ENCODE data around the gene SLC16A5.
A peak's percentile ranks its signal among the peaks of the same experiment; 100 is the strongest.
"Not testable (repeated sequence)": the region's sequence is repeated elsewhere in the genome, so short reads cannot be mapped to it uniquely, and the experiment has no call there.

The SLC16A5 gene

DNA sequence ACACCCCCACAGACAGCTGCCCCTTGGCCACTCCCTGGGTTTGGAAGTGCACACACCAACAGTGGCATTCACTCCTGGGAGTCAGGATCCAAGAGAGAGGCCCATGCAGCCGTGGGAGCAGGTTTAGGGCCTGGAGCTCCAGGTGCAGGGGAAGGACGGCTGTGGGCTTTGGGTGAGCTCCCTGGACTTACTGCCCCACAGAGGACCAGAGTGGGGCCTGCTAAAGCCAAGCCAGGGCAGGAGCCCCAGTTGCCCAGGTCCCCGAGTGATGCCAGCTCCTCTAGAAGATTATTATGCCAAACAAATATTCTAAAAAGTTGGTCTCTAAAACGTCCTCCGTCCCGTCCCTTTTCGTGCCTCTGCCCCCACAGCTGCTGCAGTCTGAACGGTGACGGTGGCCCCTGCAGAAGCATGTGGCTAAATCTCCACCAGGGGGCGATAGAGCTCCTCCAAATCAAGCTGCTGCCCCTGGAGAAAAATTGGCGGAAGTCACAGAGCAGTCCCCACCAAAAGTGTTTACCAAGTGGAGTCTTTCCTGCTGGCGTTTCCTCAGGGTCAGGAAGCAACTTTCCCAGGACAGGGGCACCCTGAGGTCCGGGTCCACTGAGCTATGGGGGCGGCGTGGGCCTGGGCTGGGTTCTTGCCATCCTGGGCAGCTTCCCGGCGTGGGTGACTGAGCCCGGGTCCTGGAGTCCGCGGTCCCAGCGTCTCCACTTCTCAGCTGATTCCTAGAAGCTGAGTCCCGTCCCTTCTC lies 26.2 kb downstream of the SLC16A5 start:
- peak; percentile 91 for DNase-seq

DNA sequence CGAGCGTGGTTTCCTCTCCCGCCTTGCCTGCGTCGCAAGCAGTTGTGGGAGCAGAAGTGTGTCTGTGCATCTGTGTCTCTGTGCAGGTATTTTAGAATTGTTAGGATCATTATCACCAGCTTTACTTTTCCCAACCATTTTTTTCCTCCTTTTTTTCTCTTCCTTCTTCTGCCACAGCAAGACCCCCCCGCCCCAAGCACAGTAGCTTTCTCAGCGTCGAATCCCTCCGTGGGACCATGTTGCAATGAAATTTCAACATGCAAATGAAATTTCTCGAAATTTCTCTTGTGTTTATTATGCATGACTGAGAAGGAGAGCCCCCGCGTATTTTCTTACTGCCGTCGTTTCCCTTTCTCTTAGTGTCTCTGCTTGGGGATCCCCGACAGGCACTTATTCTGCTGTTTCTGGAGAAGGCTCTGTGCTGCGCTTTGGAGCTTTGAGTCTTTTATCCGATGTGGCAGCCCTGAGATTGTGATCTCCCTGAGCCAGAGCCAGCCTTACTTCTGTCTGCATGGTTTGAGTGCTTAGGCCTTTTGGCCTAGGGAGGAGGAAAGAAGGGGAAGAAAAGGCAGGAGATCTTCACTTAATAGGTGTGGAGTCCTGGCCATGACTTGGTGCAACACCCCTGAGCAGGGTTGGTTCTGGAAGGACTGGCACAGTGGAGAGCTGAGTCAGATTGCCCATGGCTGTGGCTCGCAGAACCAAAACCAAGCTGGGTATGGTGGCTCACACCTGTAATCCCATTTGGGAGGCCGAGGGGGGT lies 27.0 kb downstream of the SLC16A5 start:
- DNase-seq: no peak

DNA sequence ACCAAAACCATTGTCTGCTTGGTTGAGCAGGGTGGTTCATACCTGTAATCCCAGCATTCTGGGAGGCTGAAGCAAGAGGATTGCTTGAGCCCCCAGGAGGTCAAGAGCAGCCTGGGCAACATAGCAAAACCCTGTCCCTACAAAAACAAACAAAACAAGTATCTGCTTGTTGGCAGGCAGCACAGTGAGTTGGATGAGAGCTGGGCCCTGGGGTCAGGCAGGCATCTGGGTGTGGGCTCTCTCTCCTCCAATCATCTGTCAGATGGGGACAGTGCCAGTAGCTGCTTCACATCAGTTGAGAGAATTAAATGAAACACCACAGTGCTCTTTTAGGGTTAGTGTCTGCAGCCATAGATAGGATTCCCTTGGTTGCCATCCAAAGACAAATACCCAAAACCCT lies 27.8 kb downstream of the SLC16A5 start:
- DNase-seq: no peak

DNA sequence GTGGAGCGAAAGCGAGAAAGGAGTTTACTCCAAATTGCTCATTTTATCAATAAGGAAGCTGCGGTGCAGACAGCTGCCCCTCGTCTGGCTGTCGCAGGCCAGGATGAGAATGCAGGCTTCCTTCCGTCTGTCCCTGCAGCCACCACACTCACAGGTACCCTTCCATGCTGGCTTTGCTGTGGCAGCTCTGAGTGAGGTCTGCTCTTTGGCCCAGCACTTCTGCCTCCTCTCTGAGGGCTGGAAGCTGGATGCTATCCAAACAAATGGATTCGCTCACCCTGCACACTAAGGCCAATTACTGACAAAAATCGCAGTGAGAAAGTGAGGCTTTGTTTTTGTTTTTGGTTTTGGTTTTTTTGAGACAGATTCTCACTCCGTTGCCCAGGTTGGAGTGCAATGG lies 29.0 kb downstream of the SLC16A5 start:
- DNase-seq: no peak

DNA sequence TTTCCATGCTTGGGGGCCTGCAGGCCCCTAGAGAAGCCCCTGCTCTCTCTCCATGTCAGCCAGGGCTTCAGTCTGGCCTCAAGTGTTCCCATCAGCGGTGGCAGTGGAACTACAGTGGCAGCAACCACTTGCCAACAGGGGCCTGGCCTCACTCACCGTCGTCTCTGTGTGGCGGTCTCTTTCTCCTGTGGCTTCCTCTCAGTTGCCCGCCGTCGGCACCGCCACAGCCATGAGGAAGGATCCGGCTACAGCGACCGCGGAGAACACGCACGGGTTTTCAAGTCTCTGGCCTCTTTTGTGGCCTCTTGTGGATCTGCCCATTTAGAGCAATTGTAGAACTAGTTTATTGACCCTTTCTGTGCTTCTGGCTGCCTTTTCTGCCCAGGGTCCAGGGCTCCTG lies 30.6 kb downstream of the SLC16A5 start:
- no peak for DNase-seq

DNA sequence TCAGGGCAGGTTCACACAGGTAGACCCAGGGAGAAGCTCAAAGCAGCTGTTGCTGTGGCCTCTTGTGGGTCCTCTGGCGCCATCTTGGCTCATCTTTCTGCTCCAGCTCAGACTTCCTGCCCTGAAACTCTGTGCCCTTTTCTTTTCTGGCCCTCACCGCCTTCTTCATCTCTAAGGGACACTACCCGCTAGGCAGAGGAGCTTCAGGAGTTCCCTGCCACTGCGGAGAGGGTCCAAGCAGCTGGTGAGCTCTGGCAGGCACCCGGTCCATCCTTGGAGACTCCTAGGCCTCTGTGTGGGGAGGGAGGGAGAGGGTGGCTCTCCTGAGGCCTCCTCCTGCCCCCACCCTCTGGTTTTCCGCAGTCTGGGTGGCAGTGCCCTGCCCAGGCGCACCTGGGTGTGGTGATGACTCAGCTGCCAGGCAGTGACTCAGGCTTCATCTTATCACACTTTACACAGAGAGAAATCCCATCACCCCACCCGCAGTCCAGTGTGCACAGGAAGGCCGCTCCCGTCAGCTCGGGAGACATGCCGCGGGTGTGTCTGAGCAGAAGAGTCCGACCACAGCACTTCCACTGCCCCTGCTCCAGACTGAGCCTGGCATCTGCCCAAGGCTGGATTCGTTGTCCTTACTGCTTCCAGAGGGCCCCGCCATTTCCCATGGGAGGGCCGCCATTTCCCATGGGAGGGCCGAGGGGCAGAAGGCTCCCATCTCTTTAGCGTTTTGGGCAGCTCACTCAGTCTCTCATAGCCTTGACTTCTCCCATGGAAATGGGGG lies 36.5 kb downstream of the SLC16A5 start:
- DNase-seq: peak; percentile 66

DNA sequence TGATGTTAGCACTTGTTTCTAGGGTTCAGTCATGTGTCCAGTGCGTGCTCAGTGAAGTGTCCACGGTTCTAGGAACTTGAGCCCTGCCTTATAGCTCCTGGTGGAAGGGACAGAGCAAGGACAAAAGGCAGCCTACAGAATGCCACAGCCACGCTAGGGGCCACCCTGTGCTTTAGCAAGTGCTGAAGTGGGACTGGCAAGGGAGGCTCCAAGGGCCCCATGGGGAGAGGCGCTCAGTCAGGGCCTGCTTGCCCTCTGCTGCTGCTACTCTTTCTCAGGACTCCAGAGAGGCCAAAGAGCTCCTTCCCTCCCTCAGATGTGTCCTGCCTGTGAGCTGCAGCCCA lies 37.0 kb downstream of the SLC16A5 start:
- no peak for DNase-seq

DNA sequence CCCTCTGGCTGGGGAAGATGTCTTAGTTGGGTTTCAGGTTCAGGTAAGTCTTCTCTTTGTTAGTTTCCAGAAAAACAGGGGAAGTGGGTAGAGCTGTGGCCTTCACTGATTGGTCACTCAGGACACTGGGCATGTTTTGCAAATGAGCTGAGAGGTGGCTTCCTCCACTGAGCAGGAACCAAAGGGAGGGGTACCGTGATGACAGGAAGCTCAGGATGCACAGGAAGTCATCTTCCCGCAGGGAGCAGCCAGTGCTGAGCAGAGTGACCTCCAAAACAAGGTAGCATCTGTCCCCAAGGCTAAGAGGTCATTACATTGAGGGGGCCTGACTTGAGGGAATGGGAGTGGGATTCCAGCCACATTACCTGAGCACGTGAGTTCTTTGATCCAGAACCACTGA lies 38.2 kb downstream of the SLC16A5 start:
- DNase-seq: no peak

DNA sequence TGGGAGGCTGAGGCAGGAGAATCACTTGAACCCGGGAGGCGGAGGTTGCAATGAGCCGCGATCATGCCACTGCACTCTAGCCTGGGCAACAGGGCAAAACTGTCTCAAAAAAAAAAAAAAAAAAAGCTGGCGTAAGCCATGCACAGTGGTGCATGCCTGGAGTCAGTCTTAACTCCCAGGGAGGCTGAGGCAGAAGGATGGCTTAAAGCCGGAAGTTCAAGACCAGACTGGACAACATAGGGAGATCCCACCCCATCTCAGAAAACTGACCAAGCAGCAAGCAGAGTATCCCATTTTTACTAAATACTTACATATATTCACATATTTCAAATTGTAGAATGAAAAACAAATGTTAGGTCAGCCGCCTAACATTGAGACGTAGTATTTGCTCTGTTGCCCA lies 39.2 kb downstream of the SLC16A5 start:
- no peak for DNase-seq

DNA sequence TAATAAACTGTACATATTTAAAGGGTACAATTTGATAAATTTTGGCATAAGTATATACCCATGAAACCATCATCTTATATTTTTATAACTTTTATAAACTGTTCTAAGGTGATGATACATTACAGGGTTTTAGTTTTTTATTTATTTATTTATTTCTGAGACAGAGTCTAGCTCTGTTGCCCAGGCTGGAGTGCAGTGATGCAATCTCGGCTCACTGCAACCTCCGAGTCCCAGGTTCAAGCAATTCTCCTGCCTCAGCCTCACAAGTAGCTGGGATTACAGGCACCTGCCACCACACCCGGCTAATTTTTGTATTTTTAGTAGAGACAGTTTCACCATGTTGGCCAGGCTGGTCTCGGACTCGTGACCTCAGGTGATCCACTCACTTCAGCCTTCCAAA lies 40.2 kb downstream of the SLC16A5 start:
- not testable (repeated sequence) for DNase-seq

DNA sequence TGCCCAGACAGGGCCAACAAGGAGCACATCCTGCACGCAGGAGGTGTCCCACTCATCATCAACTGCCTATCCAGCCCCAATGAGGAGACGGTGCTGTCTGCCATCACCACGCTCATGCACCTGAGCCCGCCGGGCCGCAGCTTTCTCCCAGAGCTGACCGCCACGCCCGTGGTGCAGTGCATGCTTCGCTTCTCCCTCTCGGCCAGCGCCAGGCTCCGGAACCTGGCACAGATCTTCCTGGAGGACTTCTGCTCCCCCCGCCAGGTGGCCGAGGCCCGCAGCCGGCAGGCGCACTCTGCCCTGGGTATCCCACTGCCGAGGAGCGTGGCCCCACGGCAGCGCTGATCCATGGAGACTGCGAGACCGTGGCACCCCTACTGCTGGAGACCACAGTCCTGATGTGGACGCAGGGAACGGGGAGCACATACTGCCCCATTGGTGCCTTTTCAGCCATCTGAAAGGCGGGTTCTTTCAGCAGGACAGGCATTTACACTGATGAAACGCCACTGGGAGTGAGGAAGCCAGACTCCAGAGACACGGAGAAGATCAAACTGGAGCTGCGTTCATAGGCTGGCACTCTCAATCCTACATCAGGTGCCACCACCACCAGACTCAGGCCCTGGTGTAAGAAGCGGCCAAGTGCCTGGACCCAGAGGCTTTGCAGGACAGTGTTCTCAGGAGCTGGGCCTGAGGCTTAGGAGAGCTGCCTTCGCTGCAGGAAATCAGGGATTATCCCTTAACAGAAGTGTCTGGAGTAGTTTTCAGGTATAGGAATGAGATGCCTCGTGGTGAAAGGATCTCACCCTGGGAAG lies 41.1 kb downstream of the SLC16A5 start:
- no peak for DNase-seq

DNA sequence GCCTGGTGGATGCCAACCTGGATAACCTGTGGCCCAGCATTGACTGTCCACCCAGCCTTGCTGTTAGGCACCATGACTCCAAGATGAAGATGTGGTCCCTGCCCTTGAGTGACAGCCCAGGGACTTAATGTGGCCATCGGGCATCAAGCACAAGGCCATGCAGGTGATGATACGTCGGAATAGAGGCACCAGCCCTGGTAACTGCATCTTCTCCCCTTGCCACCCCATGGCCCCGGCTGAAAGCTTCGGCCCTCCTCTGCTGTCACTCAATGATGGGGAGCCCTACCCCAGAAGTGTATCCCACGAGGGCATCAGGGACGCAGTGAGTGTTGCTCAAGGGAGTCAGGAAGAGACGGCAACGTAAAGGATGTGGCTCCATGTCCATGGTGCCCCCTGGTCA lies 41.8 kb downstream of the SLC16A5 start:
- DNase-seq: no peak

DNA sequence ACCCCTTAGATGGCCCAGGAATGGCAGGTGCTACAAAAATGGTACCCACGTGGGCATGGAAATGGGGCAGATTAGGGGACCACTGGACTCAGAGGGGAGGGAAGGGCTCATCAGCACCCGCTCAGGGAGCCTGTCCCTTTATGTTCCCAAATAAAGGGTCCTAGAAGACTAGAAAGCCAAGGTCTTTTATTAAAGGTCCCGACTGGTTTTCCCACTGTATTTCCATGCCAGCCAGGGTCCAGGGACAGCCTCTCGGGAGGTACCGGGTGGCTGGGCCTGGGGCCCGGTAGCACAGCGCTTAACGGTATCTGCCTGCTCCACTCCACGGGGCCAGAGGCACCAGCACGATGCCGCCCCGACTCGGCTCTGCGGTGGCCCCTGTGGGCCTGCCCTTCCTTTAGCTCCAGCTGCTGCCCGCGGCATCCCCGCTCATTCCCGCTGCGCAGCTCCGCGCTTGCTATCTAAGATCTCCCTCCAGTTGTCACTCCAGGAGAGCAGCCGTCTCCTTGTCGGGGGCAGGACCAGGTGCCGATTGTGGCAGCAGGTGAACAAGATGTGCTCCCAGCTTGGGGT lies 42.4 kb downstream of the SLC16A5 start:
- no peak for DNase-seq

DNA sequence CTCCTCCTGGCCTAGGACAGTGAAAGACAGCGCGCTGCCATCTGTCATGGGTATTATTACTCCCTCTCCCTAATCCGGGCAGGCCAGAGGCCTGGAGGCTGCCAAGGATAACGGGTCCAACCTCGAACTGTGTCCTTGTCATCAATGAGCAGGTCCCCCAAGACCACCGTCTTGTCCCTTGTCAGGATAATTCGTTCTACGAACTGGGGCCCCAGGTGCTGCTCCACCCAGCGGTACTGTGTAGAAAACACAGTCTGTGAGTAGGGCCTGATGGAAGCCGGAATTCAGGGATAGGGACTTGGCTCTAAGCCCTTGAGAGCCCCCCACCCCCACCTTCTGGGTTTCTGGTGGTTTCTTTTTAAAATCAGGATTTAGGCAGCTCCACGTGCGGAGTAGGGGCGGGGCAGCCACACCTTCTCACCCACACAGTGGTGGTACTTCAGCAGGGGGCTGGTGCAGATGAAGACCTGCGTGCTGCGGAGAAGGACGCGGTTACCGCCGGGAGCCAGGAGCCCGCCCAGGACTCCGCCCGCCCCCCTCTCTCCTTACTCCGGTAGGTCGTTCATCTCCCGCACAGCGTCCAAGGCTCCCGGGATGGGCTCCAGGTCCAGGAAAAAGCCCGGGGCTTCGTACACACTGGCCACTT lies 43.0 kb downstream of the SLC16A5 start:
- DNase-seq: peak; percentile 58

DNA sequence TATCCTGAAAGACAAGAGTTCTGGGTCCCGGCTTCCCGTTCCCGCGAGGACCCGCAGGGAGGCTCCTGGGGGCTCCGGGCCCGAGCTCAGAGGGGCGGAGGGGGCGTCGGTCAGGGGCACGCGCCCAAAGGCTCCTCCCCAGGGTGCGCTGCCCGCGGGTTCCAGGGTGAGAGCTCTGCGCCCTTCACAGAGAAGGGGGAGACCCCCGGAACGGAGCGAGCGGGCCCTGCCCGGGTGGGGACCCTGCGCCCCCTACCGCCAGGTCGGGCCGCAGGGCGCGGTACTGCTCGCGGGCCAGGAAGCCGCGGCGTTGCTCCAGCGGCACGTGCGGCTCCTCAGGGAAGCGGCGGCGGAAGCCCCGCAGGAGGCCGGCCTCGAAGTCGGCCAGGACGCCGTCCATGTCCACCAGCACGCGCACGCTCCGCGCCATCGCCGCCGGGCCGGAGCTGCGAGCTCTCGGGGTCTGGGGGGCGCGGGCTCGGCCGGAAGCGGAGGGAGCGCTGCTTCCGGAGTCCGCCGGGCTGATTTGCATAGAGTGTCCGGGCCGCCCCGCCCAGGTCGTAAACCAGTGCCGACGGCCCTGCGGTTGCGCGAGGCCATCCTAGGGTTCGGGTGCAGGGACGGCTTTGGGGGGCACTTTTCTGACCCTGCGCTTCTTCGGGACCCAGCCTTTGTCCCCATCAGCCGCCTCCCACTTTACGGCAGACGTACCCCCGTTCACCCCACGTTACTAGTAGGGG lies 43.7 kb downstream of the SLC16A5 start, which contains the start of gene NT5C:
TSS of gene NT5C (minus strand) at position 465 of the 740 bp plus-strand sequence. CDS start at position 430, 35 bp downstream.
- peak; percentile 71 for DNase-seq

DNA sequence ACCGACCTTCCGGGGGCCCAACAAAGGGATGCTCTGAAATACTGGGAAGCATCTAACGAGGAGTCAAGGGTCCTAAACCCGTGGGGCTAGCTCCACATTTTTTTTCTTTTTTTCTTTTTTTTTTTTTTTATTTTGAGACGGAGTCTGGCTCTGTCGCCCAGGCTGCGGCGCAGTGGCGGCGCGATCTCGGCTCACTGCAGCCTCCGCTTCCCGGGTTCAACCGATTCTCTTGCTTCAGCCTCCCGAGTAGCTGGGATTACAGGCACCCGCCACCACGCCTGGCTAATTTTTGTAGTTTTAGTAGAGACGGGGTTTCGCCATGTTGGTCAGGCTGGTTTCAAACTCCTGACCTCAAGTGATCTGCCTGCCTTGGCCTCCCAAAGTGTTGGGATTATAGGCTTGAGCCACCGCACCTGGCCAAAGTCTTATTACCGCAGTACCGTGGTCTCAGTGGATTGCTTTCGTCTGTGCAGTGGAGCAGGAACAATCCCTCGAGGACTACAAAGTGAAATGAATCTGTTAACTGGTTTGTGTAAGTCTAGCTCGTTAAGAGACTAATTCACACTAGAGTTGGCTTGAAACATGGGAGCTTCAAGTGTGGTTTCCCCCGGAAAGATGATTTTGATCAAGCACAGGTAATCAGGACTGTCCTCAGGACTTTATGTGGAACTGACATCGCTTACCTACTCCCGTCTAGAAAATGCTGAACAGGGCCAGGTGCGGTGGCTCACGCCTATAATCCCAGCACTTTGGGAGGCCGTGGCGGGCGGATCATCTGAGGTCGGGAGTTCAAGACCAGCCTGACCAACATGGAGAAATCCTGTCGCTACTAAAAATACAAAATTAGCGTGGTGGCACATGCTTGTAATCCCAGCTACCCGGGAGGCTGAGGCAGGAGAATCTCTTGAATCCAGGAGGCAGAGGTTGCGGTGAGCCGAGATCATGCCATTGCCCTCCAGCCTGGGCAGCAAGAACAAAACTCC lies 44.6 kb downstream of the SLC16A5 start:
- not testable (repeated sequence) for DNase-seq

DNA sequence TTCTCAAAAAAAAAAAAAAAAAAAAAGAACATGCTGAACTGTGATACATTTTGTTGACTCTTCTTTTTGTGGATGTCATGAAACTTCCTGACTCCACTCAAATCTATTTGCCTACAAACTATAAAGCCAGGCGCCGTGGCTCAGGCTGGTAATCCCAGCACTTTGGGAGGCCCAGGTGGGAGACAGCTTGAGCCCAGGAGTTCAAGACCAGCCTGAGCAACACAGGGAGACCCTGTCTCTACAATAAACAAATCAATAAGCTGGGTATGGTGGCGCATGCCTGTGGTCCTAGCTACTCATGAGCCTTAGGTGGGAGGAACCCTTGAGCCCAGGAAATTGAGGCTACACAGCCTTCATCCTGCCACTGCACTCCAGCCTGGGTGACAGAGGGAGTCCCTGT lies 45.2 kb downstream of the SLC16A5 start:
- DNase-seq: no peak

DNA sequence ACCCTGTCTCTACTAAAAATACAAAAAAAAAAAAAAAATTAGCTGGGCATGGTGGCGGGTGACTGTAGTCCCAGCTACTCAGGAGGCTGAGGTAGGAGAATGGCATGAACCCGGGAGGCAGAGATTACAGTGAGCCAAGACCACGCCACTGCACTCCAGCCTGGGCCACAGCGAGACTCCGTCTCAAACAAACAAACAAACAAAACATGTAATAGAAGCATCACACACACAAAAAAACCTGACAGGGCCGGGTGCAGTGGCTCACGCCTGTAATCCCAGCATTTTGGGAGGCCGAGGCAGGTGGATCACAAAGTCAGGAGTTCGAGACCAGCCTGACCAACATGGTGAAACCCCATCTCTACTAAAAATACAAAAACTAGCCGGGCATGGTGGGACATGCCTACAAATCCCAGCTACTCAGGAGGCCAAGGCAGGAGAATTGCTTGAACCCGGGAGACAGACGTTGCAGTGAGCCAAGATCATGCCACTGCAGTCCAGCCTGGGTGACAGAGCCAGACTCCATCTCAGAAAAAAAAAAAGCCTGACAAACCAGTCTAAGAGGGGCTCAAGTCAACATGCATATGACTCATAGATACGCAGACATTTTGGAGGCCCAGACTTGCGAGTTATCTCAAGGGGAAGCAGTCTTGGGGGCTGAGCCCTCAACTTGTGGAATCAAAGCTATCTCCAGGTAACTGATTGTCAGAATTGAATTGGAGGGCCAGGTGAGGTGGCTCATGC lies 46.0 kb downstream of the SLC16A5 start:
- not testable (repeated sequence) for DNase-seq

DNA sequence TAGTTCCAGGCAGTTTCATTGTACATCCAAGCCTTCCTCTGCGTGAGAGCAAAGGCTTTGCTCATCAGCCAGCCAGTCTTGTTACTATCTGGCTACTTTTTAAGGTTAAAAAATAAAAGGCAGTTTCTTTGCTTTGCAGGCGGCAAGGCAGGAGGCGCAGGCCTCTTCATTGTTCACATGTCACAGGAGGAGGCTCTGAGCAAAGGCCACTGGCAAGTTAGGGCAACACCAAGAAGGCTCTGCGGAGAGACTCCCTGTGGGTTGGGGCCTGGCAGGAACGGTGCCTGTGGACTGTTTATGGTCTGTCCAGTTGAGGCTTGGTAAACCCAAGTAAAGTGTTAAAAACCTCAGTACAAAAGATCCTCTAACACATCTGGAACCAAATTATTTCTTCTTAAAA lies 47.7 kb downstream of the SLC16A5 start:
- no peak for DNase-seq
